K562 (cell line): Measurements from ENCODE around the gene TMEM168. TPM values are rescaled to one million over a fixed set of nuclear protein-coding genes. Genes with fewer than 3 reads are reported as not detected.
A peak's percentile ranks its signal among the peaks of the same experiment; 100 is the strongest.

Experiments
- ATAC-seq: fragments of 200-7000 bp; cut with Tn5 transposase; 3 replicates; pipeline ENCODE4 v1.9.1; 2020; ENCODE audit warnings: moderate library complexity
- BruUV-seq: library from RNA; stranded (reverse); fragments of 400-500 nt; replicated peaks from 2 replicates; lab custom pipeline; 2021; lab: Mats Ljungman, UMichigan
- CTCF ChIA-PET: fragments of 300-600 bp; formaldehyde crosslinking; extraction: SDS; loops from one replicate; lab custom pipeline; 2021; ENCODE audit warnings: low intra/inter-chr PET ratio; lab: Yijun Ruan, JAX
- POLR2A ChIA-PET: fragments of 300-600, 350-650 bp; sonication (Branson Sonifier 250); formaldehyde crosslinking; extraction: SDS; loops from one replicate; lab custom pipeline; 2021; ENCODE audit warnings: antibody characterized with exemption, inconsistent platforms; lab: Yijun Ruan, JAX
- DNase-seq, 4 experiments: peaks; one replicate each; pipeline versions ENCODE4 v3.0.0 to v3.0.0-alpha.2; 2011 to 2018; ENCODE audit warnings: low spot score in 3 of 4, mixed read lengths in 3 of 4; ENCODE audit errors: extremely low read depth in 1 of 4
- FAIRE-seq: peaks from 2 replicates; lab custom pipeline; 2011; peaks lifted over from hg19 to GRCh38; lab: Jason Lieb, UNC
- H2AFZ ChIP-seq: 2 replicates; pipeline ENCODE4 v1.6.0; 2011; ENCODE audit warnings: low read depth, low read length, control low read depth, inconsistent platforms
- H3K27ac ChIP-seq: fragments of 200-600 bp; 3 replicates; pipeline ENCODE4 v1.8.0; 2011; ENCODE audit warnings: low read depth, mild to moderate bottlenecking, control low read depth, inconsistent platforms, low read length, moderate library complexity, mixed read lengths; ENCODE audit errors: extremely low read depth
- H3K27me3 ChIP-seq, 2 experiments: fragments of 300-600 bp in 1 of 2; 2 replicates in 1 of 2; 3 replicates in 1 of 2; pipeline versions ENCODE4 v1.6.0 to v1.8.0; 2011; ENCODE audit warnings: inconsistent platforms in 2 of 2, low read length in 2 of 2, mild to moderate bottlenecking in 1 of 2, mixed read lengths in 1 of 2, moderate library complexity in 1 of 2; ENCODE audit not compliant: control insufficient read depth in 2 of 2, insufficient read depth in 2 of 2
- H3K36me3 ChIP-seq: fragments of 300-600 bp; 3 replicates; pipeline ENCODE4 v1.8.0; 2011; ENCODE audit warnings: mild to moderate bottlenecking, low read length, inconsistent platforms; ENCODE audit not compliant: control insufficient read depth, insufficient read depth
- H3K4me1 ChIP-seq, 2 experiments: fragments of 200-600 bp in 1 of 2; replicated peaks in 1 of 2; 2 replicates in 1 of 2; 3 replicates in 1 of 2; pipeline versions ENCODE4 v1.5.1 to v1.8.0; 2011; ENCODE audit warnings: inconsistent platforms in 2 of 2, low read length in 2 of 2, mild to moderate bottlenecking in 1 of 2, mixed read lengths in 1 of 2, moderate library complexity in 1 of 2; ENCODE audit not compliant: control insufficient read depth in 2 of 2, insufficient read depth in 2 of 2
- H3K4me2 ChIP-seq: 2 replicates; pipeline ENCODE4 v1.6.1; 2011; ENCODE audit warnings: low read length, control low read depth, inconsistent platforms, mixed read lengths; ENCODE audit not compliant: insufficient read depth
- H3K4me3 ChIP-seq: fragments of 200-600 bp; sonication (generic), shearing (Covaris generic); 2 replicates; pipeline ENCODE4 v1.5.1; 2016; ENCODE audit warnings: control low read depth, inconsistent platforms
- H3K79me2 ChIP-seq: fragments of 200-600 bp; 3 replicates; pipeline ENCODE4 v1.8.0; 2011; ENCODE audit warnings: low read length, inconsistent platforms; ENCODE audit not compliant: control insufficient read depth, insufficient read depth
- H3K9ac ChIP-seq, 2 experiments: 2 replicates each; pipeline versions ENCODE4 v1.6.0 to v1.6.1; 2011; ENCODE audit warnings: low read depth in 2 of 2, low read length in 2 of 2, control low read depth in 1 of 2, inconsistent platforms in 1 of 2, mild to moderate bottlenecking in 1 of 2, mixed read lengths in 1 of 2; ENCODE audit not compliant: insufficient read depth in 1 of 2
- H3K9me1 ChIP-seq: one replicate; pipeline ENCODE4 v1.6.0; 2011; ENCODE audit warnings: inconsistent platforms, mild to moderate bottlenecking, low read length, moderate library complexity; ENCODE audit not compliant: control insufficient read depth, insufficient read depth
- H3K9me3 ChIP-seq: replicated peaks from 2 replicates; pipeline ENCODE4 v1.5.1; 2011; ENCODE audit warnings: low read depth, low read length, inconsistent platforms; ENCODE audit not compliant: control insufficient read depth, insufficient read depth
- H4K20me1 ChIP-seq: replicated peaks from 2 replicates; pipeline ENCODE4 v1.6.1; 2011; ENCODE audit warnings: low read length, inconsistent platforms, mixed read lengths; ENCODE audit not compliant: control insufficient read depth, insufficient read depth
- E2F1 ChIP-seq: sonication (generic); formaldehyde crosslinking; IDR thresholded peaks from 2 replicates; pipeline ENCODE4 v1.8.1; 2023; ENCODE audit warnings: mild to moderate bottlenecking, missing genetic modification reagents, moderate library complexity
- NCOA2 ChIP-seq, 2 experiments: fragments of 450-650 bp; IDR thresholded peaks; 2 replicates each; pipeline ENCODE4 v1.6.1; 2018; ENCODE audit warnings: mild to moderate bottlenecking in 2 of 2, moderate library complexity in 1 of 2; ENCODE audit not compliant: partially characterized antibody in 2 of 2
- NKRF ChIP-seq: fragments of 450-650 bp; IDR thresholded peaks from 2 replicates; pipeline ENCODE4 v1.6.1; 2016; ENCODE audit warnings: borderline replicate concordance
- PATZ1 ChIP-seq: fragments of 250-450 bp; sonication (Bioruptor Pico); IDR thresholded peaks from 2 replicates; pipeline ENCODE4 v1.5.0; 2020; ENCODE audit warnings: mild to moderate bottlenecking, borderline replicate concordance
- POLR2AphosphoS5 ChIP-seq: IDR thresholded peaks from 2 replicates; pipeline ENCODE4 v1.6.1; 2011; ENCODE audit warnings: mild to moderate bottlenecking, low read depth, low read length, moderate library complexity; ENCODE audit not compliant: control insufficient read depth, insufficient read depth
- PRMT5 ChIP-seq: sonication (generic); formaldehyde crosslinking; IDR thresholded peaks from 2 replicates; pipeline ENCODE4 v1.5.0; 2020; ENCODE audit warnings: missing genetic modification reagents
- ZKSCAN1 ChIP-seq: fragments of 150-350 bp; IDR thresholded peaks from 2 replicates; pipeline ENCODE4 v1.6.1; 2016; ENCODE audit warnings: low read depth, low read length
- ZNF324 ChIP-seq: fragments of 250-450 bp; sonication (Bioruptor Pico); IDR thresholded peaks from 2 replicates; pipeline ENCODE4 v1.4.0; 2020; ENCODE audit warnings: mild to moderate bottlenecking
- ZNF57 ChIP-seq: fragments of 450-650 bp; formaldehyde crosslinking; IDR thresholded peaks from 2 replicates; pipeline ENCODE4 v1.4.0; 2020; ENCODE audit warnings: mild to moderate bottlenecking, moderate library complexity
- WGBS: fragments of 100-300 bp; shearing (Covaris generic); methylation state at CpG from one replicate; pipeline ENCODE4 v1.1.6; 2016; ENCODE audit warnings: low coverage, mixed read lengths; ENCODE audit not compliant: insufficient coverage; ENCODE audit errors: missing lambda C conversion rate; 5-methylcytosine and 5-hydroxymethylcytosine counted together
- in situ Hi-C: fragments of 300-500 bp; cut with MboI; formaldehyde crosslinking; loops from 4 replicates; pipeline ENCODE4 v1.15.0; 2018; ENCODE audit warnings: inconsistent platforms, mixed read lengths
- intact Hi-C: fragments of 100-400 bp; cut with micrococcal nuclease; formaldehyde crosslinking; loops from 2 replicates; pipeline ENCODE4 v1.14.2; 2022
- polyA plus RNA-seq, 8 experiments: library from polyadenylated mRNA; depleted of rRNA in 4 of 8; stranded (reverse) in 5 of 8; unstranded in 3 of 8; fragments of >200 nt; fragmentation: Nextera tagmentation in 2 of 8; fragmentation: Illumina TruSeq in 1 of 8; extraction: Ambion mirVana in 2 of 8; extraction: Trizol in 1 of 8; gene quantifications; 2 replicates each; pipeline versions ENCODE4 v1.2.1 to v1.2.3, GENCODE V29; 2011 to 2014; ENCODE audit warnings: inconsistent platforms in 1 of 8, missing spikeins in 1 of 8
- total RNA-seq, 7 experiments: library from RNA; depleted of rRNA in 6 of 7; stranded (reverse); fragments of >200 nt in 6 of 7; fragmentation: Illumina TruSeq in 2 of 7; extraction: Trizol in 2 of 7; gene quantifications; 2 replicates each; pipeline versions ENCODE4 v1.2.1 to v1.2.3, GENCODE V29; 2011 to 2021; ENCODE audit warnings: low replicate concordance in 1 of 7

TMEM168 gene
- total and polyA plus RNA-seq, 9 of the 15 experiments (the other 6 are each of a cell fraction or from before 2014, with no cell fraction given) = 19.7 to 50.7 (median 25.4) TPM

GRCh38 chr7:112759905-112760304 lies 30.3 kb downstream of the TMEM168 start (continued):
- TF ChIP-seq NKRF (no peak), PRMT5 (no peak)

- BruUV-seq = no TSS peak
- TF ChIP-seq E2F1 (CRISPR knock-in tag) = no peak
- TF ChIP-seq PATZ1 (CRISPR knock-in tag) = no peak
- TF ChIP-seq ZNF57 (CRISPR knock-in tag) = no peak
- TF ChIP-seq ZNF324 = no peak
- TF ChIP-seq NCOA2 (IDR thresholded peaks at IDR 0.05; ENCODE audit: partially characterized antibody in 2 of 2) = no peak
- TF ChIP-seq ZKSCAN1 = no peak
- no peak for TF ChIP-seq POLR2AphosphoS5
- ATAC-seq = peak; percentile 16; the same call in 1 of the 3 replicates
- no peak overlapping the region for H3K4me3 ChIP-seq
- FAIRE-seq = no peak
- H3K36me3 ChIP-seq = no peaks in the 10 kb centered on the region
- H2AFZ ChIP-seq = no peak overlapping the region
- H3K4me1 ChIP-seq = no peaks in the 10 kb centered on the region
- no peak for DNase-seq
- no peak overlapping the region for H3K27ac ChIP-seq
- no peaks in the 10 kb centered on the region for H3K9me1 ChIP-seq
- H3K9me3 ChIP-seq = no peaks in the 10 kb centered on the region
- no peak overlapping the region for H3K9ac ChIP-seq
- no peaks in the 10 kb centered on the region for H3K27me3 ChIP-seq
- H3K79me2 ChIP-seq = no peaks in the 10 kb centered on the region
- WGBS = 7% methylated on average over 2 of the region's 2 CpGs
- POLR2A ChIA-PET = interaction anchor here (0.7 to 1.2 kb wide), 2 partner anchors 13 to 839 kb away, joined by 3 read pairs; no protein-coding TSS in a partner anchor
- H4K20me1 ChIP-seq = no peaks in the 10 kb centered on the region
- in situ Hi-C loops = no loop called here
- intact Hi-C loops = no loop called here
- CTCF ChIA-PET = no interaction called here
- no peak overlapping the region for H3K4me2 ChIP-seq
These were observed 32.9 kb downstream of the TMEM168 start for GRCh38 chr7:112757337-112757736.
